ENCODE measurements around the gene CDC6. TPM values are rescaled to one million over a fixed set of nuclear protein-coding genes. Genes with fewer than 3 reads are reported as not detected.

The CDC6 gene
- total RNA-seq, 1 donor from 2014 or later, result 1.4 TPM

- Histone ChIP-seq H3K9me3 (no peaks in the 10 kb centered on the region), H3K36me3 (no peaks in the 10 kb centered on the region), H3K27ac (peak overlapping the region; percentile 94), H3K4me1 (peaks cover 65% of the 10 kb centered on the region), H3K4me3 (peak overlapping the region; percentile 64), H3K27me3 (no peaks in the 10 kb centered on the region)
- DNase-seq (peak; percentile 92), ATAC-seq (peak; percentile 67)
- TF ChIP-seq CTCF (IDR thresholded peaks at IDR 0.05), result no peak
- intact Hi-C loops (cut with DNase I), result no loop called here
Measured at GRCh38 chr17:40341808-40342503, 54.3 kb downstream of the CDC6 start.

- no peak for TF ChIP-seq CTCF (IDR thresholded peaks at IDR 0.05)
- Histone ChIP-seq H3K27ac (peak overlapping the region; percentile 94), H3K4me1 (peaks cover 65% of the 10 kb centered on the region), H3K9me3 (no peaks in the 10 kb centered on the region), H3K4me3 (peak overlapping the region; percentile 64), H3K36me3 (no peaks in the 10 kb centered on the region), H3K27me3 (no peaks in the 10 kb centered on the region)
- ATAC-seq (no peak), DNase-seq (peak; percentile 68)
- intact Hi-C loops (cut with DNase I), result no loop called here
Measured at GRCh38 chr17:40342504-40343218, 55.0 kb downstream of the CDC6 start.

- peak overlapping the region; percentile 64 for H3K4me3 ChIP-seq
- H3K36me3 ChIP-seq, result peaks cover 4% of the 10 kb centered on the region
- peaks cover 65% of the 10 kb centered on the region for H3K4me1 ChIP-seq
- H3K27ac ChIP-seq, result peak overlapping the region; percentile 94
- no peaks in the 10 kb centered on the region for H3K9me3 ChIP-seq
- ATAC-seq (no peak), DNase-seq (peak; percentile 77)
- no peaks in the 10 kb centered on the region for H3K27me3 ChIP-seq
- no peak for TF ChIP-seq CTCF (IDR thresholded peaks at IDR 0.05)
- intact Hi-C loops (cut with DNase I), result no loop called here
Measured at GRCh38 chr17:40343219-40344119, 55.8 kb downstream of the CDC6 start.

GRCh38 chr17:40344421-40345160 lies 56.9 kb downstream of the CDC6 start:
- DNase-seq (no peak), ATAC-seq (no peak)
- intact Hi-C loops (cut with DNase I), result no loop called here
- H3K36me3 ChIP-seq, result peaks cover 14% of the 10 kb centered on the region
- no peaks in the 10 kb centered on the region for H3K9me3 ChIP-seq
- H3K27me3 ChIP-seq, result no peaks in the 10 kb centered on the region
- H3K4me1 ChIP-seq, result peaks cover 64% of the 10 kb centered on the region
- H3K4me3 ChIP-seq, result peak overlapping the region; percentile 64
- TF ChIP-seq CTCF (IDR thresholded peaks at IDR 0.05), result no peak
- peak overlapping the region; percentile 94 for H3K27ac ChIP-seq
